Stomach smooth muscle (tissue), 2 donors: ENCODE data around the gene SYNDIG1.
"Not testable (repeated sequence)": the region's sequence is repeated elsewhere in the genome, so short reads cannot be mapped to it uniquely, and the experiment has no call there.

Experiments
- H3K27ac ChIP-seq: one replicate; pipeline ENCODE4 v1.7.0; 2013; ENCODE audit warnings: mild to moderate bottlenecking, low read length, inconsistent platforms
- H3K27me3 ChIP-seq, 2 donors: one replicate each; pipeline ENCODE4 v1.7.0; 2013; ENCODE audit warnings: low read length in 2 of 2; ENCODE audit not compliant: insufficient read depth in 2 of 2, control insufficient read depth in 1 of 2
- H3K36me3 ChIP-seq, 2 donors: one replicate each; pipeline ENCODE4 v1.7.0; 2013; ENCODE audit warnings: low read length in 2 of 2; ENCODE audit not compliant: control insufficient read depth in 2 of 2, insufficient read depth in 2 of 2
- H3K4me1 ChIP-seq: one replicate; pipeline ENCODE4 v1.7.0; 2013; ENCODE audit warnings: low read length; ENCODE audit not compliant: control insufficient read depth, insufficient read depth
- H3K4me3 ChIP-seq, 2 donors: one replicate each; pipeline ENCODE4 v1.7.0; 2013; ENCODE audit warnings: low read length in 2 of 2
- H3K9ac ChIP-seq, 2 donors: one replicate each; pipeline ENCODE4 v1.7.0; 2013; ENCODE audit warnings: low read length in 2 of 2, mild to moderate bottlenecking in 1 of 2
- H3K9me3 ChIP-seq, 2 donors: one replicate each; pipeline ENCODE4 v1.7.0; 2013; ENCODE audit warnings: low read length in 2 of 2; ENCODE audit not compliant: control insufficient read depth in 2 of 2
- donor health status: healthy.
- donor health status: Pancreatic carcinoma.

The SYNDIG1 gene

GRCh38 chr20:24626141-24626540, 156.7 kb downstream of the SYNDIG1 start:
- H3K27me3 ChIP-seq, H3K4me3 ChIP-seq, H3K27ac ChIP-seq, H3K4me1 ChIP-seq, H3K9ac ChIP-seq, H3K36me3 ChIP-seq, H3K9me3 ChIP-seq: not testable (repeated sequence)

GRCh38 chr20:24627291-24627690, 157.9 kb downstream of the SYNDIG1 start:
- Histone ChIP-seq H3K9ac (no peak overlapping the region), H3K27me3 (no peaks in the 10 kb centered on the region), H3K9me3 (no peaks in the 10 kb centered on the region), H3K36me3 (no peaks in the 10 kb centered on the region), H3K4me3 (no peak overlapping the region), H3K4me1 (no peaks in the 10 kb centered on the region), H3K27ac (no peak overlapping the region)

- no peaks in the 10 kb centered on the region for H3K9me3 ChIP-seq
- no peaks in the 10 kb centered on the region for H3K4me1 ChIP-seq
- no peak overlapping the region for H3K4me3 ChIP-seq
- H3K27me3 ChIP-seq = no peaks in the 10 kb centered on the region
- no peak overlapping the region for H3K9ac ChIP-seq
- no peak overlapping the region for H3K27ac ChIP-seq
- no peaks in the 10 kb centered on the region for H3K36me3 ChIP-seq
Measured at GRCh38 chr20:24627926-24628325, 158.5 kb downstream of the SYNDIG1 start.

GRCh38 chr20:24628985-24629384, 159.6 kb downstream of the SYNDIG1 start:
- H3K9ac ChIP-seq = no peak overlapping the region
- no peak overlapping the region for H3K27ac ChIP-seq
- no peak overlapping the region for H3K4me3 ChIP-seq
- H3K27me3 ChIP-seq = no peaks in the 10 kb centered on the region
- H3K4me1 ChIP-seq = no peaks in the 10 kb centered on the region
- no peaks in the 10 kb centered on the region for H3K9me3 ChIP-seq
- H3K36me3 ChIP-seq = no peaks in the 10 kb centered on the region

- H3K36me3 ChIP-seq = no peaks in the 10 kb centered on the region
- peaks cover 2% of the 10 kb centered on the region for H3K4me1 ChIP-seq
- no peak overlapping the region for H3K9ac ChIP-seq
- H3K9me3 ChIP-seq = no peaks in the 10 kb centered on the region
- no peaks in the 10 kb centered on the region for H3K27me3 ChIP-seq
- no peak overlapping the region for H3K27ac ChIP-seq
- H3K4me3 ChIP-seq = no peak overlapping the region
Measured at GRCh38 chr20:24629668-24630067, 160.2 kb downstream of the SYNDIG1 start.

- Histone ChIP-seq H3K9ac (no peak overlapping the region), H3K27me3 (no peaks in the 10 kb centered on the region), H3K27ac (no peak overlapping the region), H3K9me3 (no peaks in the 10 kb centered on the region), H3K4me1 (peaks cover 5% of the 10 kb centered on the region), H3K4me3 (no peak overlapping the region), H3K36me3 (no peaks in the 10 kb centered on the region)
Measured at GRCh38 chr20:24630486-24631172, 161.2 kb downstream of the SYNDIG1 start.

GRCh38 chr20:24631173-24631505, 161.7 kb downstream of the SYNDIG1 start:
- H3K4me1 ChIP-seq = peaks cover 5% of the 10 kb centered on the region
- no peaks in the 10 kb centered on the region for H3K9me3 ChIP-seq
- no peaks in the 10 kb centered on the region for H3K27me3 ChIP-seq
- H3K9ac ChIP-seq = no peak overlapping the region
- H3K27ac ChIP-seq = no peak overlapping the region
- H3K4me3 ChIP-seq = no peak overlapping the region
- no peaks in the 10 kb centered on the region for H3K36me3 ChIP-seq

GRCh38 chr20:24632581-24632980, 163.2 kb downstream of the SYNDIG1 start:
- H3K9ac ChIP-seq = no peak overlapping the region
- no peaks in the 10 kb centered on the region for H3K9me3 ChIP-seq
- peaks cover 5% of the 10 kb centered on the region for H3K4me1 ChIP-seq
- H3K27ac ChIP-seq = no peak overlapping the region
- no peak overlapping the region for H3K4me3 ChIP-seq
- H3K27me3 ChIP-seq = no peaks in the 10 kb centered on the region
- H3K36me3 ChIP-seq = no peaks in the 10 kb centered on the region

GRCh38 chr20:24633026-24633425, 163.6 kb downstream of the SYNDIG1 start:
- Histone ChIP-seq H3K4me1 (peaks cover 5% of the 10 kb centered on the region), H3K27ac (no peak overlapping the region), H3K9me3 (no peaks in the 10 kb centered on the region), H3K4me3 (no peak overlapping the region), H3K9ac (no peak overlapping the region), H3K27me3 (no peaks in the 10 kb centered on the region), H3K36me3 (no peaks in the 10 kb centered on the region)

GRCh38 chr20:24633521-24633920, 164.1 kb downstream of the SYNDIG1 start:
- Histone ChIP-seq H3K9ac (no peak overlapping the region), H3K27ac (no peak overlapping the region), H3K27me3 (no peaks in the 10 kb centered on the region), H3K36me3 (no peaks in the 10 kb centered on the region), H3K4me1 (peaks cover 5% of the 10 kb centered on the region), H3K4me3 (no peak overlapping the region), H3K9me3 (no peaks in the 10 kb centered on the region)

GRCh38 chr20:24634855-24635254, 165.4 kb downstream of the SYNDIG1 start:
- no peak overlapping the region for H3K9ac ChIP-seq
- H3K4me1 ChIP-seq = peaks cover 5% of the 10 kb centered on the region
- no peak overlapping the region for H3K27ac ChIP-seq
- no peaks in the 10 kb centered on the region for H3K36me3 ChIP-seq
- no peaks in the 10 kb centered on the region for H3K9me3 ChIP-seq
- peak overlapping the region in 1 of 2 donors; percentile 49 for H3K4me3 ChIP-seq
- no peaks in the 10 kb centered on the region for H3K27me3 ChIP-seq
